HTERT RPE-1 (cell line): Measurements from ENCODE around the gene CRYGC.

Experiments used
- in situ Hi-C: fragments of 300-500 bp; cut with MboI; formaldehyde crosslinking; loops from 4 replicates; pipeline ENCODE4 v1.14.3; 2020; ENCODE audit warnings: low sequenced_read_pairs

The CRYGC gene

DNA sequence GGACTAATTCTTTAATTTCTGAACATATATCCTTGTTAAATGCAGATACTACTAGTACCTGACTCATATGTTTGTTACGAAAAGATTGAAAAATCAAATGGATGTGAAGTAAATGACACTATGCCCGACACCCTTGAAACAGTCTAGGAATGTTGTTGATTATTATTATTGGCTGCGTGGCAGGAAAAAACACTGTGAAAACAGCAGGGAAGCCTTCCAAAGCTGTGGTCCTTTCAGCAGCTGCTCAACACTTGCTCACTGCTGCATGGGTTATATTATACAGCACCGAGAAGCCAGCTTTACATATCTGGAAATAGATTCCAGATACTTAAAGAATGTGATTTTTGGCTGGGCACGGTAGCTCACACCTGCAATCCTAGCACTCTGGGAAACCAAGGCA, 31.8 kb downstream of the CRYGC start:
- in situ Hi-C loops: no loop called here

DNA sequence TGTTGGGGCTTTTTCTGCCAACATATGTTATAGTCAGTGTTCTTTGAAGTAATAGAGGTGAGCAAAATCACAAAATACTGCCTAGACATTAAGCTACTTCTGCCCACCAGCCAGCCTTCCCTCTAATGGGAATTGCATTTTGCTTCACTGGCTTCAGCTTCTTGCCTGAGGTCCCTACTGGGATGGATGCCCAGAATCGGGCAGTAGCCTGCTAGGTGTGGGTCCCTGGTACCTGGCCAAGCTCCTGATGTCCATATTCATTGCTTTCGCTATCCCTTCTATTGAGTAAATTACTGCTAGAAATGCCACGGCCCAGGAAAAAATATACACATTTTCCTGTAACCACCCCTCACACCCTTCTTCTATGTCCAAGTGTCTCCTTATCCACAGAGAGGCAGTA, 32.3 kb downstream of the CRYGC start:
- in situ Hi-C loops: no loop called here

DNA sequence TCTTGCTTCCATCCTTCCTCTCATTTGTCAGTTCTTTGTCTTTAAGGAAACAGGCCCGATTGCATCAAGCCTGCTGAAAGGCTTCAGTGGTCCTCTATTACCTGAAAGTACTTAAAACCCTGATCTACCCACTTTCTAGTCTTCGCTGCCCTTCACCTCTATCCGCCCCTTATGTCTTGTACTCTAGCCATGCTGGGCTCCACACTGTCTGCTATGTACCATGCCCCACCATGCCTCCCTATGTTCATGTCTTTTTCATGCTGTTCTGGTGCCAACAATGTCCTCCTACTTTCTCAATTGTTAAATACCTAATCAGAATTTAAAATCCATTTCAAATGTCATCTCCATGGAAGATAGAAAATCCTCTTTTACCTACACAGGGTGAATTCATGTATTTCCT, 33.5 kb downstream of the CRYGC start:
- in situ Hi-C loops: no loop called here

DNA sequence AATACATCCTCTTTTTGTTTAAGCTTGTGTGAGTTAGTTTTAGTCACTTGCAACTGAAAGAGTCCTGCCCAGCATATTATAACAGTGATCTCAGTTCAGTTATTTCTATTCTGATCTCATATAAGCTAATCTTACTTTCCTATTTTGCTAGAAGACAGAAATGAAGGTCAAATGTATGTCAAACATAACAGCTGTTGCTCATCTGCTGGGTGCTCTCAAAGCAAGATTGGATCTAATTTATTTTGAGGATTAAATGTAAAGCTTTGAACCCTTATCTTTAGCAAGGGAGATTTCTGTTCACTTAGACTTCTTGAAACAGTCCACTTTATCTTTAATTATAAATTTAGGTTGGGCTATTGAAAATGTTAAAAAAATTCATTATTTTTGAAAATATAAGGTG, 36.5 kb downstream of the CRYGC start:
- in situ Hi-C loops: no loop called here

- in situ Hi-C loops: no loop called here
These were observed 37.4 kb downstream of the CRYGC start for GRCh38 chr2:208092093-208092832.

- in situ Hi-C loops: no loop called here
These were observed 39.2 kb downstream of the CRYGC start for GRCh38 chr2:208090420-208090819.

GRCh38 chr2:208086029-208086428, 43.6 kb downstream of the CRYGC start:
- in situ Hi-C loops: no loop called here

DNA sequence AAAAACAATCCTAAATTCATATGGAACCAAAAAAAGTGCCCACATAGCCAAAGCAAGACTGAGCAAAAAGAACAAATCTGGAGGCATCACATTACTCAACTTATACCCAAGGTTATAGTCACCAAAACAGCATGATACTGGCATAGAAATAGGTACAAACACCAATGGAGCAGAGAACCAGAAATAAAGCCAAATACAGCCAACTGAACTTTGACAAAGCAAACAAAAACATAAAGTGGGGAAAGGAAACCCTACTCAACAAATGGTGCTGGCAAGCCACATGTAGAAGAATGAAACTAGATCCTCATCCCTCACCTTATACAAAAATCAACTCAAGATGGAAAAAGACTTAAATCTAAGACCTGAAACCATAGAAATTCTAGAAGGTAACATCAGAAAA, 45.8 kb downstream of the CRYGC start:
- in situ Hi-C loops: no loop called here
